GM12891 (cell line): Measurements from ENCODE around the gene KCNIP2.

Source experiments
- PAX5 ChIP-seq: IDR thresholded peaks from 2 replicates; pipeline ENCODE4 v1.6.1; 2011; ENCODE audit warnings: low read length, moderate library complexity, mild to moderate bottlenecking; ENCODE audit not compliant: insufficient read depth, severe bottlenecking
- POLR2A ChIP-seq: IDR thresholded peaks from 2 replicates; pipeline ENCODE4 v1.6.1; 2011; ENCODE audit warnings: low read depth, low read length, control low read depth
- POLR2AphosphoS5 ChIP-seq: IDR thresholded peaks from 2 replicates; pipeline ENCODE4 v1.6.1; 2011; ENCODE audit warnings: low read depth, low read length, control low read depth
- POU2F2 ChIP-seq: IDR thresholded peaks from 2 replicates; pipeline ENCODE4 v1.6.1; 2011; ENCODE audit warnings: low read depth, mild to moderate bottlenecking, control low read depth, low read length, moderate library complexity
- SPI1 ChIP-seq: IDR thresholded peaks from 2 replicates; pipeline ENCODE4 v1.6.1; 2011; ENCODE audit warnings: low read depth, low read length, control low read depth
- TAF1 ChIP-seq: IDR thresholded peaks from 2 replicates; pipeline ENCODE4 v1.6.1; 2011; ENCODE audit warnings: low read depth, low read length, control low read depth

DNA sequence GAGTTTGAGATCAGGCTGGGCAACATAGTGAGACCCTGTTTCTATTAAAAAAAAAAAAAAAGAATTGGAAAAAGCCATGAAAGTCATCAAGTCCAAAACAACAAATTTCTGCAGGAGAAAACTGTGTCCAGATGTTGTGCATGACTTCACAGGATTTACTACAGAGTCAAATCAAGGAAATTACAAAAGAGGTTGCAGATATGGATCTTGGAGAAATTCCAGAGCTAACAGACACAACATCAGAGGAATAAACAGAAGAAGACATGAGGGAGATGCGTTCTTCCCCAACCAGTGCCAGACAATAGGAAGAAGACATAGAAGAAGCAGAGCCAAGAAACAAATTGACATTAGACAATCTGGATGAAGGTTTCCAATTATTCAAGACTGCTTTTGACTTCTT lies 24.3 kb upstream of the KCNIP2 start:
- TF ChIP-seq SPI1 (no peak), POLR2A (no peak), POLR2AphosphoS5 (no peak), TAF1 (no peak), PAX5 (no peak), POU2F2 (no peak)
